HUDEP-2 (cell line): Measurements from ENCODE around the gene BTBD3.

Experiments
- DNase-seq, 76 experiments: peaks; one replicate each; lab custom pipeline; 2025; ENCODE audit not compliant: unreplicated experiment in 76 of 76; lab: John Stamatoyannopoulos, UW

BTBD3 gene

GRCh38 chr20:11917663-11918062 lies at the start of gene BTBD3:
Gene BTBD3 (plus strand): TSS chr20:11917893. CDS start chr20:11918276, 383 bp downstream.
- DNase-seq, result peak in 1 of 76 experiments; percentile 6

GRCh38 chr20:11869641-11870040 lies 48.1 kb upstream of the BTBD3 start:
- DNase-seq, result no peak

- no peak for DNase-seq
These were observed 47.3 kb upstream of the BTBD3 start for GRCh38 chr20:11870411-11870810.

GRCh38 chr20:11876555-11876954 lies 41.1 kb upstream of the BTBD3 start:
- no peak for DNase-seq

DNA sequence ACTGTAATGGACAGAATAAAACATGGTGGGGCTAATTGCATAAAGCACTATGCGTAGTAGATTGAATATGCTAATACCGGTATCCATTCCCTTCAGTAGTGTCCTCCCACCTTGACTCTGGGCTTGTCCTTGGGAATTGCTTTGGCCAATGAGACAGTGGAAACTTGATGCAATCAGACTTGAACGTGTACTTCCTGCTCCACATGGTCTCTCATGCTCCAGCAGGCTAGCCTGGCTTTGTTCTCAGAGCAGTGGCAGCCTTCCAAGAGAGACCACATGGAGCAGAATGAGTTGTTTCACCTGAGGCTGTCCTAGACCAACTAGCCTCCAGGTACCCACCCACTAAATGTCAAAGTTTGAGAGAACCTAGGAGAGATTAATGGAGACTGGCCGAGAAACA lies 37.0 kb upstream of the BTBD3 start:
- DNase-seq, result no peak

GRCh38 chr20:11881449-11881848 lies 36.2 kb upstream of the BTBD3 start:
- no peak for DNase-seq

DNA sequence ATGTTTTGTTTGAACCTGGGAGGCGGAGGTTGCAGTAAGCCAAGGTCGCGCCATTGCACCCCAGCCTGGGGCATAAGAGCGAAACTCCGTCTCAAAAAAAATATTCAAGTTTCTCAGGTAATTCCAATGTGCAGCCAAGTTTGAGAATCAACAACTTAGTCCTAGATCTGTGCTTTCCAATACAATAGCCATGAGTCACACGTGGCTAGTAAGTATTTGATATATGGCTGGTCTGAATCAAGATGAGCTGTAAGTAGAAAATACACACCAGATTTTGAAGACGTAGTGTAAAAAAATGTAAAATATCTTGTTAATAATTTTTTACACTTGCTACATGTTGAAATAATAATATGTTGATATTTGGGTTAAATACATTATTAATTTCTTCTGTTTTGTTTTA lies 35.0 kb upstream of the BTBD3 start:
- DNase-seq, result no peak

- no peak for DNase-seq
These were observed 29.0 kb upstream of the BTBD3 start for GRCh38 chr20:11888648-11889047.

DNA sequence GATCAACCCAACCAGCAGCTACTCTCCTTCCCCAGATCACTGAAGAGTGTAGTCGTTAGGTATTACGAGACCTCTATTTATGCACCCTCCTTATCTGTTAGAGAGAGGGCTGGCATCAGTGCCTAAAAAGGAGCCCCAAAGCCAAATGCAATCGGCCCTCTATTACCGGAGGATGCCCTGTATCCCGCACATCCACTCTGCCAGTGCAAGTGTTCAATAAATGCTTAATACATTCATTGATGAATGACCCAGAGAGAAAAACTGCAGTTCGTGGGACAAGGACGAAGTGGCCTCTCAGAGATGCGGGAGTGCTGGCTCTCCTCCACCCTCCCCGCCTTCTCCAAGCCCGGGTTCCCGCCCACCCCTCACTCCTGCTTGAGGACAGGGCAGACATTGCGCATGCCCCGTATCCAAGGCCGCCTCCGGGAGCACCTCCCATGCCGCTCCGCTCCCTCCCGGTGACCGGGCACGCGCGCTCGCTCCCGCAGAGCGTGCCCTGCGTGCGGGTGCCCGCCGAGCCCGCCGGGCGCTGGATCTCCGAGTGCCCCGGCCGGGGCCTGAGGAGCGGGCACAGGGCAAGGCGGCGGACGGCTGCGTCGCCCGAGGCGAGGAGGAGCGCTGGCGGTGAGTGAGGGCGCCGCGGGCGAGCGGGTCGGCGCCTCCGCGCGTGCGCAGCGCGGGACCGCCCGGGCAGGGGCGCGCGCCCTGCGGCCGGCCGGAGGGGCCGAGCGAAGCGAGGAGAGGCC lies 27.2 kb upstream of the BTBD3 start:
- DNase-seq, result peak in 74 of 76 experiments; percentile 15 to 88 (median 70)

GRCh38 chr20:11891077-11891775 lies 26.5 kb upstream of the BTBD3 start:
- peak in 25 of 76 experiments; percentile 1 to 54 (median 25) for DNase-seq

GRCh38 chr20:11891776-11892545 lies 25.7 kb upstream of the BTBD3 start:
- DNase-seq, result peak in 71 of 76 experiments; percentile 3 to 81 (median 43)

DNA sequence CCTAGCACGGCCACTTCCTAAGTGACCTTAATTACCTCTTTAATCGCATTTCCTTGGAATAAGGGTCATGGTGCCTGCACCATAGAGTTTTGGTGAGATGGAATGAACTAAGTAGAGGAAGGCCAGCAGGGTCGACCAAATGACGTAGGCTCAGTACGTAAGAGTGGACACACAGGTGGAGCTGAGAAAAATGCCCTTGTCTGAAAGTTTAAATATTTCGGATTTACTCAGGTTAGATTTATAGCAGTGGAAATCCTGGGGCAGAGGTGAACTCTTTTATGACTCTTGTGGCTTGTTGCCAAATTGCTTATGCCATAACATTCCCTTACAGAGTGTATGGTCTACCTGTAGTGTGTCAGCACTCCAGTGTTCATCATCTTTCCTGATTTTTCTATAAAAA lies 23.6 kb upstream of the BTBD3 start:
- DNase-seq, result no peak

DNA sequence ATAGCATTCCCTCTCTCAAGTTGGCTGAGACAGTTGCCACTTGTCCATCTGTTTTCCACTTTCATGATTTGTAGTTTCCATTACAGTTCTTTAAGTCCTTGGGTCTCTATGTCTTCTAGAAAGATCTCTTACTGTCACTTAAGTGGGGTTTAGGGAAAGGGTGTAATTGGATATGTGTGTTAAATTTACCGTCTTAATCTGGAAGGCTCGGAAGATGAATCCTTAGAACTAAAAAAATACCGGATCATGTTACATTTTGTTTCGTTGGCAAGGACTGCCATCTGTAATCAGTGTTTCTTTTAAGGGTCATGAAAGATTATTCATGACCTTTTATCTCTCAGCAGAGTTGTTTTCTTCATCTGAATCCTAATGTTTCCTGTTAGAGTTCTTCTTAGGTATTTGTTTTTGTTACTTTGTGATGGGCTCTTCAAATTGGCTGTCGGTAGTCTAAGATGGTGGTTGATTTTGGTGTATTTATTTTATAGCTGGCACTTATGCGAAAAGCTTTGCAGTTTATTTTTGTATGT lies 21.8 kb upstream of the BTBD3 start:
- DNase-seq, result no peak

GRCh38 chr20:11901127-11901526 lies 16.6 kb upstream of the BTBD3 start:
- no peak for DNase-seq

DNA sequence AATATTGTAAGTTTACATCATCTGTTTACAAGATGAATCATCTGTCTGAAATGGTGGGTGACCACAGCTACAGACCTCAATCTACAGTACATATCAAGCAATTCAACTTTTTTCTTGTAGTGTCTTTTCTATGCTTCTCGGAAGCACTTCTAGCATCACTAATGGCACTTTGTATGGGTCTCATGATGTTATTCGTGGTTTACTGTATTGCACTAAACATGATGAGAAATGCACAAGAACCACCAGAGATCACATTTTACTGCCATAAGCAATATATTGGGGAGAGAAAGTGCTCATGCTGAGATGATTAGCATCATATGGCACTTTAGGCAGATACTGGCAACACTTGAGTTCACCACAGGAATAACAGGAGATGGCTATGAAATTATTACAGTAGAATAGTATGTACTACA lies 15.4 kb upstream of the BTBD3 start:
- DNase-seq, result no peak

- no peak for DNase-seq
These were observed 12.1 kb upstream of the BTBD3 start for GRCh38 chr20:11905460-11906179.

DNA sequence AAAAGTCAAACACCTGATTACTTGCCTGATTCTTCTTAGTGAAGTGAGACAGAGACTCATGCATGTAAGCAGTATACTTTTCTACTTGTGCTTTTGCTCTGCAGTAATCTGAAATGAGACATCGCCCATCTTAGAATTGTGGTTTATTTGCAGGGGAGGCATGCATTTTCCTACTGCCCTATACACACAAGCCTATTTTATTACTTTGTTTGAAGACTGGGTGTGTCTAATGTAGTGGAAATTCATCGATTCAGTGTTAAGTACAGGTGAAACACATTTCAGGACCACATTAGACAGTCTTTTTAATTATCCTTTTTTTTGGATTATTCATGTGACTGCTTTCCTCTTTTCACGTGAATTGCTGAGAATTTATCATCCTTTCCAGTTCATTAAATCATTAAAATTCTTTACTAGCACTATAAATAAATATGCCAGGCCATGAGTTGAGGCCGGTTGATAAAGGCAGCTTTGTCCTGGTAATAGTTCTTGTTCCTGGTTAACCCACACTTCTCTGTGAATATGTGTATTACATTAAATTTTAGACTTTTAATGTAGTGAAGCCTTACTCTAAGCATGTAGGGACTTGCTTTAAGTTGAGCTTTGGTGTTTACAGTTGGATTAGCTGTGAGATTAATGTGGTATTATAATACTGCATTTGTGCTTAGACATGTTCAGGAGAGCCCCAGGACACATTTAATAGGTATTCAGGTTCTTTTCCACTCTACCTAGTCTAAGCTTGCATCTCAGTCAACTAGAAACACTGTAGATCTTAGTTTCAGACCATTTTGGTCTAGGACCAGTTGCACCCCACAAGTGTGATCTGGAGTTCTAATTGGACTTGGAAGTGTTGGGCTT lies 10.8 kb upstream of the BTBD3 start:
- DNase-seq, result no peak

DNA sequence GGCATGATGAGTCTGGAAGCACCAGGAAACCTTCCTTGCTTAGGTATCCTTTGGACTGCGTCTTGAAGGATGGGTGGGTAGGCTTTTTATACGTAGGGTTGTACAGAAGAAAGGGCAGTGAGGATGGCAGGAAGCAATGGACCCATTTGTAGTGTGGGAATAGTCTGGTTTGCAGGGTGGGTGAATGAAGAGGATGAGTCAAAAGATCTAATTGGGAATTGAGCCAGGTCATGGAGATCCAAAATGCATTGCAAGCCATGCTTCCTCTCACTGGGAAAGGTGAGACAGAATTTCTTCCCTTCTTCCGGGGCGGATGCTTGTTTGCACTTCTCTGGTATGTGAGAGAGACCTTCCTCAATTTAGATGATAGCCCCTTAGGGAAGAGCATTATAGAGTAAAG lies 10.1 kb upstream of the BTBD3 start:
- no peak for DNase-seq

DNA sequence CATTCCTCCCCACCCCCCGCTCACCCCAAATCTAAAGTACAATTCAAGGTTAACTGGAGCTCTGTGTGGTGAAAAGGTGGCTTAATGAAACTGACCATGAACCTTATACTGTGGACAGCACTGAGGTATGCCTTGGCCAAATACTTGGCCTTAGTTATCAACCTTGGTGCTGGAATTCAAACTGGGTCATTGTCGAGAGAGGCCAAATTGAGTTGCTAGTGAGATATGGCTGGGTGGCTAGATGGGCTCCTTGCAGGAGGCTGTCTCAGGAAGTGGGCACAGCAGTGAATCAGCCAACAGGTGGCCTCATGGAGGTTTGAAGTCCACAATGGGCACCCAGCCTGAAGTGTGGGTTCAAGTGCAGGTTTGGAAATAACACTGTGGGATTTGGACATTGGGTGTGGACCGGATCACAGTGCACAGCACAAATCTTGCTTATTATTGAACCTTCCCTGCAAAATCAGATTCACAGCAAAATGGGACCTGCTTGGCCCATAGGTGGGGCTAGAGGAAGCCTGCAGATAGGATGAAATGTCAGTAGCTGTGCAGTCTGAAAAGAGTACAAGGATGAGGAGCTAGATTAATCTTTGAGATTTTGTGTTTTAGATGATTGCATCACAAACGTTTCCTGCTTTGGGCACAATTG lies 5.6 kb upstream of the BTBD3 start:
- peak in 2 of 76 experiments; percentile 4 to 25 for DNase-seq
